ENCODE measurements around the gene ANKRD62.

GRCh38 chr18:12092398-12093229 is 1.0 kb upstream of the ANKRD62 start:
- TF ChIP-seq REST (tag by site-specific recombination; IDR thresholded peaks at IDR 0.05) (no peak), ZBTB17 (tag by site-specific recombination; IDR thresholded peaks at IDR 0.05) (no peak), ZNF670 (tag by site-specific recombination; IDR thresholded peaks at IDR 0.05; ENCODE audit: low read depth) (no peak), ZNF785 (tag by site-specific recombination; IDR thresholded peaks at IDR 0.05) (no peak), ZNF248 (tag by site-specific recombination; IDR thresholded peaks at IDR 0.05) (no peak), ZNF362 (tag by site-specific recombination; IDR thresholded peaks at IDR 0.05) (no peak), CTCF (tag by site-specific recombination; IDR thresholded peaks at IDR 0.05) (peak; percentile 53), KLF1 (tag by site-specific recombination; IDR thresholded peaks at IDR 0.05) (no peak), ZNF302 (tag by site-specific recombination; IDR thresholded peaks at IDR 0.05; ENCODE audit: low read depth) (no peak), ZNF530 (tag by site-specific recombination; IDR thresholded peaks at IDR 0.05; ENCODE audit: low read depth) (no peak), ZNF701 (tag by site-specific recombination; IDR thresholded peaks at IDR 0.05) (no peak), TRIM28 (IDR thresholded peaks at IDR 0.05; ENCODE audit: borderline replicate concordance, low read length) (no peak), ZSCAN18 (tag by site-specific recombination; IDR thresholded peaks at IDR 0.05) (no peak), GLI4 (tag by site-specific recombination; IDR thresholded peaks at IDR 0.05) (no peak)

Data from HEK293 (cell line).